ENCODE results near the gene JSRP1. TPM values are rescaled to one million over a fixed set of nuclear protein-coding genes. Genes with fewer than 3 reads are reported as not detected.

Gene JSRP1
- total RNA-seq, 2 experiments from 2014 or later = 1.0 TPM

DNA sequence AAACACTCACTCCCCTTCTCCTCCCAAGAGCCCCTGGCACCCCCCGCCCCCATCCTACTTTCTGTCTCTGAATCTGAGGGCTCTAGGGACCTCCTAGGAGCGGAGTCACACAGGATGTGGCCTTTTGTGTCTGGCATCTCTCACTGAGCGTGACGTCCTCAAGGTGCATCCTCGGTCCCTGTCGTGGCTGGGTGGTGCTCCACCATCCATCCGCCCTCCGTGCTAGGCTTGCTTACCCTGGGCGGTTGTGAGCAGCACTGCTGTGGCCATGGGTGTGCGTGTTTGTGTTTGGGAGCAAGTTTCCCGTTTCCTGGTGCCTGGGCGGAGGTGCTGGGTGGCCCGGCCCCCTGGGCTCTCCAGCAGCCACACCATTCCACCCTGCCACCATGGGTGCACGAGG lies 32.3 kb downstream of the JSRP1 start:
- ATAC-seq (peak; percentile 85), DNase-seq (peak; percentile 59)
- no peaks in the 10 kb centered on the region for H3K27me3 Mint-ChIP-seq
- no peaks in the 10 kb centered on the region for H3K9me3 Mint-ChIP-seq
- peak overlapping the region; percentile 44 for H3K27ac Mint-ChIP-seq
- intact Hi-C loops (cut with micrococcal nuclease) = no loop called here
- peaks cover 7% of the 10 kb centered on the region for H3K4me1 Mint-ChIP-seq (ENCODE audit: low read depth)
- CTCF ChIA-PET = no interaction called here
- H3K4me3 Mint-ChIP-seq = no peak overlapping the region
- POLR2A ChIA-PET = no interaction called here
- peaks cover 32% of the 10 kb centered on the region for H3K36me3 Mint-ChIP-seq (ENCODE audit: low read depth)
- TF ChIP-seq, protein P1, sequence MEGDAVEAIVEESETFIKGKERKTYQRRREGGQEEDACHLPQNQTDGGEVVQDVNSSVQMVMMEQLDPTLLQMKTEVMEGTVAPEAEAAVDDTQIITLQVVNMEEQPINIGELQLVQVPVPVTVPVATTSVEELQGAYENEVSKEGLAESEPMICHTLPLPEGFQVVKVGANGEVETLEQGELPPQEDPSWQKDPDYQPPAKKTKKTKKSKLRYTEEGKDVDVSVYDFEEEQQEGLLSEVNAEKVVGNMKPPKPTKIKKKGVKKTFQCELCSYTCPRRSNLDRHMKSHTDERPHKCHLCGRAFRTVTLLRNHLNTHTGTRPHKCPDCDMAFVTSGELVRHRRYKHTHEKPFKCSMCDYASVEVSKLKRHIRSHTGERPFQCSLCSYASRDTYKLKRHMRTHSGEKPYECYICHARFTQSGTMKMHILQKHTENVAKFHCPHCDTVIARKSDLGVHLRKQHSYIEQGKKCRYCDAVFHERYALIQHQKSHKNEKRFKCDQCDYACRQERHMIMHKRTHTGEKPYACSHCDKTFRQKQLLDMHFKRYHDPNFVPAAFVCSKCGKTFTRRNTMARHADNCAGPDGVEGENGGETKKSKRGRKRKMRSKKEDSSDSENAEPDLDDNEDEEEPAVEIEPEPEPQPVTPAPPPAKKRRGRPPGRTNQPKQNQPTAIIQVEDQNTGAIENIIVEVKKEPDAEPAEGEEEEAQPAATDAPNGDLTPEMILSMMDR (IDR thresholded peaks at IDR 0.05) = no peak

GRCh38 chr19:2223391-2223790 lies 32.8 kb downstream of the JSRP1 start:
- intact Hi-C loops (cut with micrococcal nuclease) = no loop called here
- ChIA-PET POLR2A (interaction anchor here (1.4 kb wide), 1 partner anchor 12 kb away, joined by 6 read pairs; no protein-coding TSS in a partner anchor), CTCF (no interaction called here)
- H3K4me3 Mint-ChIP-seq = no peak overlapping the region
- H3K27ac Mint-ChIP-seq = peak overlapping the region; percentile 44
- no peaks in the 10 kb centered on the region for H3K27me3 Mint-ChIP-seq
- TF ChIP-seq, protein P1 (IDR thresholded peaks at IDR 0.05) = no peak
- H3K36me3 Mint-ChIP-seq (ENCODE audit: low read depth) = peaks cover 28% of the 10 kb centered on the region
- ATAC-seq (no peak), DNase-seq (no peak)
- peaks cover 7% of the 10 kb centered on the region for H3K4me1 Mint-ChIP-seq (ENCODE audit: low read depth)
- no peaks in the 10 kb centered on the region for H3K9me3 Mint-ChIP-seq

DNA sequence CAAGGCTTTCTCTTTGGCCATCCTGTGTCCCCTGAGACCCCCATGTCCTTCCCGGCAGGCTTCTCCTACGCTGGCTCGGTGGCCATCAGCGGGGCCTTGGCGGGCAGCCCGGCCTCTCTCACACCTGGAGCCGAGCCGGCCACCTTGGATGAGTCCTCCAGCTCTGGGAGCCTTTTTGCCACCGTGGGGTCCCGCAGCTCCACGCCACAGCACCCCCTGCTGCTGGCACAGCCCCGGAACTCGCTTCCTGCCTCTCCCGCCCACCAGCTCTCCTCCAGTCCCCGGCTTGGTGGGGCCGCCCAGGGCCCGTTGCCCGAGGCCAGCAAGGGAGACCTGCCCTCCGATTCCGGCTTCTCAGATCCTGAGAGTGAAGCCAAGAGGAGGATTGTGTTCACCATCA lies 34.3 kb downstream of the JSRP1 start:
- peaks cover 7% of the 10 kb centered on the region for H3K4me1 Mint-ChIP-seq (ENCODE audit: low read depth)
- H3K27me3 Mint-ChIP-seq = no peaks in the 10 kb centered on the region
- no peak overlapping the region for H3K4me3 Mint-ChIP-seq
- POLR2A ChIA-PET = interaction anchor here (1.1 to 1.4 kb wide), 3 partner anchors 12 to 70 kb away, joined by 3 read pairs; no protein-coding TSS in a partner anchor
- peaks cover 32% of the 10 kb centered on the region for H3K36me3 Mint-ChIP-seq (ENCODE audit: low read depth)
- TF ChIP-seq, protein P1 (IDR thresholded peaks at IDR 0.05) = no peak
- intact Hi-C loops (cut with micrococcal nuclease) = no loop called here
- H3K27ac Mint-ChIP-seq = no peak overlapping the region
- no peaks in the 10 kb centered on the region for H3K9me3 Mint-ChIP-seq
- DNase-seq (no peak), ATAC-seq (no peak)
- CTCF ChIA-PET = interaction anchor here (1.2 to 1.7 kb wide), 2 partner anchors 14 to 37 kb away, joined by 3 to 4 read pairs; partner anchors contain the start of gene PLEKHJ1

DNA sequence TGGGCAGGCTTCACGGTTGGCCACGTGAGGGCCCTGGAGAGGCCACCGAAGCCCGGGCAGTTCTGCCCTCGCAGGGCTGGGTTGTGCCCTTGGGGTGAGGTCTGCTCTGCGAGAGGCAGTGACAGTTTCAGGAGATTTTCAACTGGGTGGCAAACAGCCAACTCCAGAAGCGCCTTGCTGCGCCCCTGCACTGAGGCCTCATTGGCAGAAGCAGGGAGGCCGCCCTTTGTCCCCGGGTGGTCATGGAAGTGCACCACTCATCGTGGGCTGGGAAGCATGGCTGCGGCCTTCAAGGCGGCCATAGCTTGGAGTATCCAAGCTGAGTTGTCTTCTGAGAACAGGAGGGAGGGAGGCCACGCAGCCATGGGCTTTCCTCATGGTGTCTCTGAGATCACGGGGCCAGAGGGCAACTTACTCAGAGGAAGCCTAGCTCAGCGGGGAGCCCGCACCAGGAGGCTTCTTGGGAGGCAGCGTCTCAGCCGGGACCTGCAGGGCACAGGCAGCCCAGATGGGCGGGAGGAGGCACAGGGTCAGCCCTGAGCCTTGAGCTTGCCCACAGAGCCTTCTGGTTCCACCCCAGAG lies 34.9 kb downstream of the JSRP1 start:
- Mint-ChIP-seq H3K27me3 (no peaks in the 10 kb centered on the region), H3K27ac (no peak overlapping the region), H3K4me3 (no peak overlapping the region), H3K36me3 (ENCODE audit: low read depth) (peaks cover 38% of the 10 kb centered on the region), H3K4me1 (ENCODE audit: low read depth) (peaks cover 7% of the 10 kb centered on the region), H3K9me3 (no peaks in the 10 kb centered on the region)
- intact Hi-C loops (cut with micrococcal nuclease) = no loop called here
- no peak for ATAC-seq
- CTCF ChIA-PET = interaction anchor here (1.2 to 1.7 kb wide), 2 partner anchors 14 to 37 kb away, joined by 3 to 4 read pairs; partner anchors contain the start of gene PLEKHJ1
- TF ChIP-seq, protein P1 (IDR thresholded peaks at IDR 0.05) = no peak
- POLR2A ChIA-PET = interaction anchor here (1.1 to 1.4 kb wide), 2 partner anchors 13 to 49 kb away, joined by 3 read pairs; no protein-coding TSS in a partner anchor
- DNase-seq = no peak

DNA sequence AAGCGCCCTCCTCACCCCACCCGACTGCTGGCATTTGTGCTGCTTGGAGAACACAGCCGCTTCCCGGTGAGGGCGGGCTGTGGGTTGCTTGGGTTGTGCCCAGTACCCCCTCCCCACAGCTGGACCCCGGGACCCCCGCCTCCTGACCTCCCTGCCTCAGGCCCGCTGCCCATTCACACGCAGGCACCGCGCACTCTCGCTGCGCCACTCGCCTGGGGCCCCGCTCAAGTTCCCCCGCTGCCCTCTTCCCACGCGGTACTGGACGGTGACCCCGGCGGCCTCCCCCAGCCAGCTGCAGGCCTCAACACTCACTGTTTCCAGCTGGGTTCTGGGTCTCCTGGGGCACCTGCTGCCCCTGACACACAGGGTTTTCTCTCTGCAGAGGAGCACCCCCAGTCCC lies 36.5 kb downstream of the JSRP1 start:
- H3K4me3 Mint-ChIP-seq = no peak overlapping the region
- ChIA-PET CTCF (no interaction called here), POLR2A (no interaction called here)
- H3K4me1 Mint-ChIP-seq (ENCODE audit: low read depth) = peaks cover 20% of the 10 kb centered on the region
- H3K27ac Mint-ChIP-seq = no peak overlapping the region
- intact Hi-C loops (cut with micrococcal nuclease) = no loop called here
- DNase-seq (no peak), ATAC-seq (no peak)
- TF ChIP-seq, protein P1 (IDR thresholded peaks at IDR 0.05) = no peak
- H3K27me3 Mint-ChIP-seq = no peaks in the 10 kb centered on the region
- peaks cover 43% of the 10 kb centered on the region for H3K36me3 Mint-ChIP-seq (ENCODE audit: low read depth)
- no peaks in the 10 kb centered on the region for H3K9me3 Mint-ChIP-seq
